Urothelium cell line (cell line): ENCODE measurements around the gene GPATCH3.
"Not testable (repeated sequence)": the region's sequence is repeated elsewhere in the genome, so short reads cannot be mapped to it uniquely, and the experiment has no call there.

Experiments used
- DNase-seq: peaks from one replicate; pipeline ENCODE4 v3.0.0; 2011; ENCODE audit warnings: low spot score, mixed read lengths
- FAIRE-seq: peaks from 2 replicates; lab custom pipeline; 2011; peaks lifted over from hg19 to GRCh38; lab: Jason Lieb, UNC

The GPATCH3 gene, protein sequence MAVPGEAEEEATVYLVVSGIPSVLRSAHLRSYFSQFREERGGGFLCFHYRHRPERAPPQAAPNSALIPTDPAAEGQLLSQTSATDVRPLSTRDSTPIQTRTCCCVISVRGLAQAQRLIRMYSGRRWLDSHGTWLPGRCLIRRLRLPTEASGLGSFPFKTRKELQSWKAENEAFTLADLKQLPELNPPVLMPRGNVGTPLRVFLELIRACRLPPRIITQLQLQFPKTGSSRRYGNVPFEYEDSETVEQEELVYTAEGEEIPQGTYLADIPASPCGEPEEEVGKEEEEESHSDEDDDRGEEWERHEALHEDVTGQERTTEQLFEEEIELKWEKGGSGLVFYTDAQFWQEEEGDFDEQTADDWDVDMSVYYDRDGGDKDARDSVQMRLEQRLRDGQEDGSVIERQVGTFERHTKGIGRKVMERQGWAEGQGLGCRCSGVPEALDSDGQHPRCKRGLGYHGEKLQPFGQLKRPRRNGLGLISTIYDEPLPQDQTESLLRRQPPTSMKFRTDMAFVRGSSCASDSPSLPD

DNA sequence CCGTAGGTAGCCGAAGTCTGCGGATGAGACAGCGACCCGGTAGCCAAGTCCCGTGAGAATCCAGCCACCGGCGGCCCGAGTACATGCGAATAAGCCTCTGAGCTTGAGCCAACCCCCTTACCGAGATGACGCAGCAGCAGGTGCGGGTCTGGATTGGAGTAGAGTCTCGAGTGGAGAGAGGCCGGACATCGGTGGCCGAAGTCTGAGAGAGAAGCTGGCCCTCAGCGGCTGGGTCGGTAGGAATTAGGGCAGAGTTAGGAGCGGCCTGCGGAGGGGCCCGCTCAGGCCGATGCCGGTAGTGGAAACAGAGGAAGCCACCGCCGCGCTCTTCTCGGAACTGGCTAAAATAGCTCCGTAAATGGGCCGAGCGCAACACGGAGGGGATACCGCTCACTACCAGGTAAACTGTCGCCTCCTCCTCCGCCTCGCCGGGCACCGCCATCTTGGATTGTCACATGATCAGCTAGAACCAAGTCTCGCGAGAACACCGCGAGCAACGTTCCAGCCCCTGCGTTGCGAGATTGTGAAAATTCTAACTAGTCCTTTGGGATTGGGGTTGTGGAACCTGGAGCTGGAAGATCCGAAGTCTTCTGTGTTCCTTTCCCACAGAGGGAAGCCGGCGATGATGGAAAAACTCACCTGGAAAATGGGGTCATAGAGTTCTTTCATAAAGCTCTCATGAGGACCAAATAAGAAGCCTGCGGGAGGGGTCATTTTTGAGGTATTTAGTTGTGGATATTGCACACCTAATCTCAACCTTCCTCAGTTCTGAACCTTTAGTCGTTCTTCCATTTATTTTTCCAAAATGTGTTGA is at the start of gene GPATCH3:
GPATCH3 (minus strand) TSS at position 467 of the 814 bp plus-strand sequence; CDS start at position 442, 25 bp downstream.
- peak; percentile 92 for DNase-seq
- peak; percentile 50 for FAIRE-seq

DNA sequence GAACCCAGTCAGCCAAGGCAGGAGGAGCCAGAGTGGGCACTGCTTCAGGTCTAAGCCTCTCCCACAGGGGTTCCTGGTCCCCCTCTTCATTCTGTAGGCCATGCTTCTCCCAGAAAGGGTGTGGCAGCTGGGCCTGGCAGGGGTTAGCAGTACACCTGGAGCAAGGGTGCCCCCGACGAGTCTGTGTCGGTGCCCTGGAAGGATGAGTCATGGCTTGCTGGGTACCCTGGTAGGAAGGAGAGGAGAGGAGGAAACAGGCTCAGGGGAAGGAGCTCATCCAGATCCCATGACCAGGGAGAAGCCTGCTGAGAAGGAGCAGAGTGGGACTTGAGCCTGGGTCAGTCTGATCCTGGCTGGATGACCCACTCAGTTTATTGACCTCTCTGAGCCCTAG is 49.7 kb upstream of the GPATCH3 start:
- DNase-seq (no peak), FAIRE-seq (no peak)

DNA sequence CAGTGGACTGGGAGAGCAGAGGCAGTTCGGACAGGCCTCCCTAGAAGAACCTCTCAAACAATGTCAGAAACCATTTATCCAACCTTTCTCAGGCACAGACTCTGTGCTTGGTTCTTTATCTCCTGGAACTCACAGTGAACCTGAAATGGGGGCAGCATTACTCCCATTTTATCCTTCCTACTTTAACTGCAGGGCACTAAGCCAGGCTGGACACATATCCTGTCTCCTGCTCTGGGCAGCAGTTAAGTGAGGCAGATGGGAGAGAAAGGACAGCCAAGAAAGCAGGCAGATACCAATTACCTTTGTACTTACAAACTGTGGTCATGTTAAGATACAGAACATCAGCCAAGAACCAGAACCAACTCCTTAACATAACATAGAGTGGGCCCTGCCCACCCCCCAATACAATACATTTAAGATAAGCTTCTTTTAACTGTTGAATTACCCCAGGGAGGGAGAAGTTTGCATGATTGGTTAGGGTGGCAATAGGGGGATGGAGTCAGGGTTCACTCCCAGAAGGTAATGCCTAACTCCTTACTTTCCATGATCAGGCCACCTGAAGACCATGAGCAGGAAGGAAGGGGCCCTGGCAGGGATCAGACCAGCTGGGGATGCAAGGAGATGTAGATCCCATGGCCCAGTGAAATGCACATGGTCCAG is 49.1 kb upstream of the GPATCH3 start:
- no peak for FAIRE-seq

DNA sequence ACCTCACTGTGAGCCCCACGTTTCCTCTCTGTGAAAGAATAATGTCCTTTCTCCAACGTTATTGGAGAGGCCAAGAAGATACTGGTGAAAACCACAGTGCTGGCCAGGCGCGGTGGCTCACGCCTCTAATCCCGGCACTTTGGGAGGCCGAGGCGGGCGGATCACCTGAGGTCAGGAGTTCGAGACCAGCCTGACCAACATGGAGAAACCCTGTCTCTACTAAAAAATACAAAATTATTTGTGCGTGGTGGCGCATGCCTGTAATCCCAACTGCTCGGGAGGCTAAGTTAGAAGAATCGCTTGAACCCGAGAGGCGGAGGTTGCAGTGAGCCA is 48.4 kb upstream of the GPATCH3 start:
- FAIRE-seq, DNase-seq: not testable (repeated sequence)

More for the DNA sequence above, 49.1 kb upstream of the GPATCH3 start:
- no peak for DNase-seq

DNA sequence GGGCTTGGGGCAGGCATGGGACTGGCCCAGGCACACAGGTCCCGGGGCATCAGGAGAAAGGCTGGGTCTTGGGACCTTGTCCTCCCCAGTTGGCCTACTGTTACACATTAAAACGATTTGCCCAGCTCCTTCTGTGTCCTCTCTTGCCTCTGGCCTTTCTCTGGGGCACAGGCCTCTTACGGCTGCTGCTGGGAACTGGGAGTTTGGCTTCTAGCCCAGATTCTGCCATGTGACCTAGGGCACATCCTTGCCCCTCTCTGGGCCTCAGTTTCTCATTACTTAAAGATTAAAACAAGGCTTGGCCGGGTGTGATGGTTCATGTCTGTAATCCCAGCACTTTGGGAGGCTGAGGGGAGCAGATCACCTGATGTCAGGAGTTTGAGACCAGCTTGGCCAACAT is 46.0 kb upstream of the GPATCH3 start:
- no peak for DNase-seq
- no peak for FAIRE-seq

DNA sequence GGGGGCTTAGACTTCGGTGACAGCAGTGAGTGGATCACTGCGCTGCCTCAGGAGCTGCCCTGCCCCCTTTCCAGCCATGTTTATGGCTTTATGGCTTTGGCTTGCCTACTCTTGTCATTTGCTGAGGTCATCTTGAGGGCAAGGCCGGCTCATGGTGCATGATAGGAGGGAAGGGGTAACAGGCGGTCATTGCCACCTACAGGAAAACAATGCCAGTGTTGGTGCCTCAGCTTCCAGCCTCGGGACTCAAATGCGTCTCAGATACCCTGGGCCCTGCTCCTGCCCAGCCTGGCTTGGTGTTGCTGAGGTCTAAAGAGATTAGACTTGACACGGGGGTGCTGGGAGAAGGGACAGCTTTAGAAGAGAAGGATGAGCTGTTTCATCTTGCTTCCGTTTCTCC is 45.5 kb upstream of the GPATCH3 start:
- DNase-seq (no peak), FAIRE-seq (no peak)

DNA sequence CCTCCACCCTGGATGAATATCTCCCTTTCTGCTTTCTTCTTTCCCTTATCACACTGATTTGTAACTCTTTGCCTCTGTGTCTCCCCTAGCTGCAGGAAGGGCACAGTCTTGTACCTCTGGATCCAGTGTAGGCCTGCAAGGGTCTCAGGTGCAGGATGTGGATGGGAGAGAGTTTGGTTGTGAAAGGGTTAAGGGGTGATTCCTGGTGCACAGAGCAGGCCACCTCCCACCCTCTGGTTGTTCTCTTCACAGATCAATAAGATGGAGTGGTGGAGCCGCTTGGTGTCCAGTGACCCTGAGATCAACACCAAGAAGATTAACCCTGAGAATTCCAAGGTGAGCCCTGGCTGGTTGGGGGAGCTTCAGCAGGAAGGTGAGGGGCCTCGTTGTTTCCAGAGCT is 44.9 kb upstream of the GPATCH3 start:
- DNase-seq = no peak
- FAIRE-seq = no peak

DNA sequence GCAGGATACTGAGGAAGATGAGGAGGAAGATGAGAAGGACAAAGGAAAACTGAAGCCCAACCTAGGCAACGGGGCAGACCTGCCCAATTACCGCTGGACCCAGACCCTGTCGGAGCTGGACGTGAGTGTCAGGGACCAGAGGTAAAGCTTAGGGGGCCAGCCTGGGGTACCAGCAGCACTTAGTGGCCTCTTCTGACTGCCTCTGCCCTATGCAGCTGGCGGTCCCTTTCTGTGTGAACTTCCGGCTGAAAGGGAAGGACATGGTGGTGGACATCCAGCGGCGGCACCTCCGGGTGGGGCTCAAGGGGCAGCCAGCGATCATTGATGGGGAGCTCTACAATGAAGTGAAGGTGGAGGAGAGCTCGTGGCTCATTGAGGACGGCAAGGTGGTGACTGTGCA is 42.4 kb upstream of the GPATCH3 start:
- DNase-seq = no peak
- no peak for FAIRE-seq

DNA sequence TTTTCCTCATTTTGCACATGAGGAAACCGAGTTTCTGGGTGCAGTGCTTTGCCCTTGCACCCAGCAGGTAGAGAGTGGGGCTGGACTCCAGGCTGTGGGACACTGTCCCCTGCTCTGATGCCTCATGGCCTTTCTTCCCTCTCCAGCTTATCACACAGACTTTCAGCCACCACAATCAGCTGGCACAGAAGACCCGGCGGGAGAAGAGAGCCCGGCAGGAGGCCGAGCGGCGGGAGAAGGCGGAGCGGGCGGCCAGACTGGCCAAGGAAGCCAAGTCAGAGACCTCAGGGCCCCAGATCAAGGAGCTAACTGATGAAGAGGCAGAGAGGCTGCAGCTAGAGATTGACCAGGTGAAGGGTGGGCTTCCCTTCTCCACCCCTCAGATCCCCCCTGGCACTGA is 41.0 kb upstream of the GPATCH3 start:
- FAIRE-seq (no peak), DNase-seq (no peak)

DNA sequence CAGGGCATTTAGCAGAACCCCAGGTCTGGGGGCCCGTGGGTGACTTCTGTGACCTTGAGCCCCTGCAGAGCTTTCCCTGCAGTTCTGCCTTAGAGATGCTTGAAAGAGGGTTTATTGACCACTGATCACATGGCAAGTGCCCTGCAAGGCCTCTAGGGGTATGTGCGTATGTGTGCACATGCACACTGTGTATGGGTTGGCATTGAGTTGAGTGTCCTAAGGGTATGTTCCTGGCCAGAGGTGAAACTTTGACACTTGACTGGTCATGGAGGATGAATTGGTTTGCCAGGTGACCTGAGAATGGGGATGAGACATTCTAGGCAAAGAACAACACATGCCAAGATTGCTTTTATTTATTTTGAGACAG is 38.4 kb upstream of the GPATCH3 start:
- FAIRE-seq (no peak), DNase-seq (no peak)

DNA sequence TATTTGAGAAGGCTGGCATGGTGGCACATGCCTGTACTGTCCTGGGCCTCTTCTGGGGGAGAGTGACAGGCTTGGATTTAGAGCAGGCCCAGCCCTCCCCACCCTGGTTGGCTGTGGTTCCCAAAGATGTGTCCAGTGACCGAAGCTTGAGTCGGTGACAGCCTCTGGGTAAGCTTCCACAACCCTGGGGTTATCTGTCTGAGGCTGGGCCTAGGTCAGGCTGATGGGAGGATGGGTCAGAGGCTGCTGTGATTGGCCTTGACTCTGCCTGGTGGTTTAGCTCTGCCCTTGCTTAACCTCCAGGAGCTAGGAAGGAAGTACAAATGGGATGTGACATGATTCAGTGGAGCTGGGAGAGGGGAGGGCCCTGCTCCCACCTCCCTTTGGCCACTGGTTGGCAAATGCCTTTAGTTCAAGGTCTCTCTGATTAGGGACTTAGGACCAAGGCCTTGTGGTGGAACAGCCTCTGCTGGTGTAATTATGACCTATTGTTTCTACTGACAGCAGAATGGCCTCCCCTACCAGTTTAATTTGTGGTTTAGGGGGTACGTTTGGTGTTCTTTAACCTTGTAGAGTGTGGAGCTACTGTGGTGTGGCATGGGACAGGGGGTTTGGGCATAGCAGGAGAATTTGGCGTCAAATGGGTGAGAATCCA is 37.9 kb upstream of the GPATCH3 start:
- no peak for FAIRE-seq
- DNase-seq = no peak

DNA sequence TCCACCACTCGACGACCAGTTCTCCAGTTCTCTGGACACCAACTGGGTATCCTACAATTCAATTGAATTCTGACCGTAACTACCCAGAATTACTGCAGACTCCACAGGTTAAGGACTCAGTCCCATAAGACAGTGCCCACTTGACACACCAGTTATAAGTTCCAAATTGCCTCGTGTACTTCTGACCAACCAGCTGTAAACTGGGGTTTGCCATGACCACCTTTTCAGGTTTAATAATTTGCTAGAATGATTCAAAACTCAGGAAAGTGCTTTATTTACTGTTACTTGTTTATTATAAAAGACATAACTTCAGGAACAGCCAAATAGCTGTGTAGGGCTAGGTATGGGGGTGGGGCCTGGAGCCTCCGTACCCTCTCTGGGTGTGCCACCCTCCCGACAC is 36.6 kb upstream of the GPATCH3 start:
- FAIRE-seq (no peak), DNase-seq (no peak)

DNA sequence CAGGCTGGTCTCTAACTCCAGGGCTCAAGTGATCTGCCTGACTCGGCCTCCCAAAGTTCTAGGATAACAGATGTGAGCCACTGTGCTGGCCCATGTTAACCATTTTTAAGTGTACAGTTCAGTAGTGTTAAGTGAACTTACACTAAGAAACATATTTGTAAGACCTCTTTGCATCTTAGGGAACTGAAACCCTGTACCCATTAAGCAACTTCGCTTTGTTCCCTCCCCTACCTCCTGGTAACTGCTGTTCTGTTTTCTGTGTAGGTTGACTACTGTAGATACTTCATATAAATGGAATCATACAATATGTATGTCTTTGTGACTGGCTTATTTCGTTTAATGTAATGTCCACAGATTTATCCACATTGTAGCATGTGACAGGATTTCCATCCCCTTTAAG is 32.3 kb upstream of the GPATCH3 start:
- DNase-seq = no peak
- FAIRE-seq = no peak

DNA sequence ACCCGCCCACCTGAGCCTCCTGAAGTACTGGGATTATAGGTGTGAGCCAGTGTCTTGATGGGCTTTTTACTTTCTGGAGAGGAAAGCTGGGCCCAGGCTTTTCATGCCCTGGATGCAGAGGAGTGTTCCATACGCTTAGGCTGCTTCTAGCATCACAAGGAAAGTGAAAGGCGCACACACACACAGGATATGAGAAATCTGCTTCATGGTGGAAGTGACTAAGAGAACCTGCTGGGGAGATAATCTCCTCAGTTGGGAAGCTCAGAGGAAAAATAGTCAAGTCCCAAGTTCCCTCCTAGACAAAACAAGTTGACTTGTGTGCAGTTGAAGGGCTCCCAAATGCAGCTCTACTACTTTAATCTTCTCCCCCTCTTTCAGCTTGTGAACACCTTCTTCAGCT is 23.4 kb upstream of the GPATCH3 start:
- FAIRE-seq = no peak
- DNase-seq = no peak

DNA sequence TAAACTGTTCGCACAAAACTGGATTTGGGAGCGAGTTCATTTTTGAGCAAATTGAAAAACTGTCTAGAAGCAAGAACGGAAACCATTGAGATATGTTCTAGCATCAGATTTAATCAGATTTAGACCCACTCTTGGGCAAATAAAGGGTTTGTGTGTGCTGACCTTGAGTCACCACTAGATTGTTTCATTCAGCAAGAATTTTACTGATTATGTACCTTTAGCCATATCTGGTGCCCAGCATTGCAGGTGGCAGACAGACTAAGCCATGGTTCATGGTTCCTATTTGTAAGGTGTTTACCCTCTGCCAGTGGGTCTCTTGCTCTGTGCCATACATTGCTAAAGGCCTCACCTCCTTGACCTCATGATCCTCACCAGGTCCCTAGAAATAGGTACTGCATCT is 22.6 kb upstream of the GPATCH3 start:
- no peak for FAIRE-seq
- DNase-seq = no peak

DNA sequence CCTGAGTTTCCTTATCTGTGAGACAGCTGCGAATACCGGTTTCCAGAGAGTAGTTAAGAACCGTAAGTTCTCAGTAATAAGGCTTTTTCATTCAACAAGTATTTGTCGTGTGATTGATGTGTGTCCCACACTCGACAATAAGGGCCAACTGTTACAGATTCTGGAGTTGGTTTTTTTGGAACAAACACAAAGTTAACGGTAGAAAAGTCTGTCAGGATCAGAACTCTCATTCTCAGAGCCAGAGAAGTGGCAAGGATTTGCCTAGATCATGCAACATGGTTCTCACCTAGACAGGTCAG is 22.1 kb upstream of the GPATCH3 start:
- FAIRE-seq = no peak
- no peak for DNase-seq

DNA sequence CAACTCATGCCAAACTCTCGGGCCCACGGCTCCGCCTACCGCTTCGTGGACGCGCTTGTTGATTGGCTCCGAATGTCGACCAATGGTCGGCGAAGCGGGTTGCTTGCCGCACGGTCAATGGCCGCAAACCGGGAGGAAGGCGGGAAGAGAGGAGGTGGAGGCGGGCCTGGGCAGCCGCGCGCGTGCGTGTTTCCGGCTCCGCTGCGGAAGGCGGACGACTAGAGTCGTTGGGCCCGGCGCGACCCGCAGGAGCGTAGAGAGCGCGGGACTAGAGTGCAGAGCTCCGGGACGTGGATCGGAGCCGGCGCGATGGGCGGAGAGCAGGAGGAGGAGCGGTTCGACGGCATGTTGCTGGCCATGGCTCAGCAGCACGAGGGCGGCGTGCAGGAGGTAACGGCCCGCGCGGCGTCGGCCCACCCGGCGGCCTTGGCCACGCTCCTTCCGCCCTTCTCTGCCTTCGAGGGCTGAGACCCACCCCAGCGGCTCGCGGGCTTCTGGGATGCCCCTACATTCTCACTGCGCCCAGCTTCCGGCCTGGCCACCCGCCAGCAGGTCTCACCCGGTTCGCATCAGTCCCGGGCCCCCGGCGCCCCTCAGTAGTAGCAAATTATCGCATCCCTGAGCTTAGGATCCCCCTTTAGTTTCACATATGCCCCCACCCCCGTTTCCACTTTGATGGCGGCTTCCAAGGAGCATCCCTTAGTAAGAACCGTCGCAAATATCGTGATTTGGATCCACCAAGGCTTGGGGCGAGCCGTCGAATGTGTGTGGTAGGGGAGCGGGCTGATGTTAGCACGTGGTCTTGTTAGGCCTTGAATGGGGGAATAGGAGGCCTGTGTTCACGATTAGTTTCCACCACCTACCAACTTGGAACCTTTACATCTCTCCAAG is 21.5 kb upstream of the GPATCH3 start, which contains the start of gene NUDC:
NUDC (plus strand) TSS at position 204 of the 891 bp plus-strand sequence; CDS start at position 310, 106 bp downstream.
- peak; percentile 98 for DNase-seq
- peak; percentile 97 for FAIRE-seq

DNA sequence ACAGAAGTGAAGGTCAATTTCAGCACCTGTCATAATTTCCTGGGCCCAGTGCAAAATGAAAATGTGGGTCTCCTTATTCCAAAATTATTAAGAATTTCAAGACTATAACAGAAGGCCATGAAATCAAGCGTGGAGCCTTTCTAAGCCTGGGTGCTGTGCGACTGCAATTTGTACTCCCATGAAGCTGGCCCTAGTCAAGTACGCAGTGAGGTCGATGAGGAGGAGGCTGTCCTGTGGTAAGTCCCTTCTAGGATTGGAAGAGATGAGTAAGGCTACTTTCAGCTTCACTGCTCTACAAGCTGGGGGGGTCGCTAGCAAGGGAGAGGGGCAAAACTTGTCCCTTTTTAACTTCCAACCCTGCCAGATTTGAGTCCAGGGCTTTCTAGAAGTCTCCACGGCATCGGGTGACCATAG is 20.9 kb upstream of the GPATCH3 start:
- no peak for FAIRE-seq
- no peak for DNase-seq

DNA sequence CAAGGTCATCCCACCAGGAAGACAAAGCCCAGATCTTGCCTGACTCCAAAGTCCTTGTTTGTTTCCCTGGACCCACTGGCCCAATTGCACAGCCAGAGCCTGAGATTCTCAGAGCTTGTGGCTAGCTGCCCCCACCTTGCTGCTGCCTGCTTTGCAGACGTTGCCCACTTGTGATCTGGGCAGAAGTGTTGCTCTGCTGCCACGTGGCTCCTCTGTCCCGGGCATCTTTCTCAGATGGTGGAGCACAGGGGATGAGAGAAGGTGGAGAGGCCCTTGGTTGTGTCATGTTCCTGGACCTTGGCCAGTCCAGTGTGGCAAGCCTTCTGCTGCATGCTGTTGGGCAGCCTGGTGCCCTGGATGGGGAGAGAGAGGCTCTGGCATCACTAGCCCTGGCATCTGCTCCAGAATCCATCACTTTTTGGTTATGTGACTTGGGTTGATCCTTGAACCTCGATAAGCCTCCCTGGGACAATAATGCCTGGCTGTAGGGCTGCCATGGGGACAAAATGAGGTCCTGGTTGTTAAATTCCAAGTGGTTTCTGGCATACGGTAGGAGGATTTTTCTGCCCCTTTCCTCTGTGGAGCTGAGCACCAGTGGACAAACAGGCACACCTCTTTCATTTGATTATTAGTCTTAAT is 15.1 kb upstream of the GPATCH3 start:
- FAIRE-seq = no peak
- DNase-seq = no peak
